Spleen (tissue), 7 donors: ENCODE data around the gene VPS25.

Experiments used
- CTCF ChIP-seq, 11 experiments: fragments of 200-600 bp in 7 of 11; fragments of 450-650 bp in 4 of 11; sonication (generic) in 4 of 11; IDR thresholded peaks in 8 of 11; conservative IDR thresholded peaks in 3 of 11; 1 replicate in 7 of 11; 2 replicates in 4 of 11; pipeline versions ENCODE4 v1.4.0 to v1.8.0; 2016 to 2021; ENCODE audit warnings: antibody characterized with exemption in 11 of 11, inconsistent platforms in 4 of 11, mild to moderate bottlenecking in 1 of 11
- POLR2A ChIP-seq, 3 donors: fragments of 450-650 bp; IDR thresholded peaks; one replicate each; pipeline ENCODE4 v1.5.1; 2017; ENCODE audit warnings: antibody characterized with exemption in 3 of 3, mild to moderate bottlenecking in 1 of 3
- POLR2AphosphoS5 ChIP-seq, 3 donors: sonication (generic); formaldehyde crosslinking; IDR thresholded peaks; one replicate each; pipeline ENCODE4 v1.5.1; 2017; ENCODE audit warnings: antibody characterized with exemption in 3 of 3
- donor health status: DM: no; HTN: no; CAD: no; lungs with moderate emphysema.
- donor health status: DM: no; HTN: no; CAD: no.
- donor health status: DM: no; HTN: no; CAD: no.

- TF ChIP-seq CTCF (IDR thresholded peaks at IDR 0.05 in 8 of 11, conservative IDR thresholded peaks at IDR 0.05 in 3 of 11) = no peak
- TF ChIP-seq POLR2AphosphoS5 (IDR thresholded peaks at IDR 0.05) = no peak
- no peak for TF ChIP-seq POLR2A (IDR thresholded peaks at IDR 0.05)
Measured at GRCh38 chr17:42766124-42766523, 7.1 kb upstream of the VPS25 start.
